Measurements from ENCODE around the gene SH3BP1. TPM values are rescaled to one million over a fixed set of nuclear protein-coding genes. Genes with fewer than 3 reads are reported as not detected.

Gene SH3BP1
- polyA plus RNA-seq, 3 donors: 20.0 to 214 (median 20.0) TPM

GRCh38 chr22:37660709-37661045 lies 21.2 kb downstream of the SH3BP1 start:
- no peak overlapping the region for H3K9ac ChIP-seq (ENCODE audit: insufficient read depth, low read length, poor library complexity, severe bottlenecking)
- H4K20me1 ChIP-seq (ENCODE audit: insufficient read depth, low read length): peaks cover 35% of the 10 kb centered on the region
- TF ChIP-seq CTCF (IDR thresholded peaks at IDR 0.05): no peak
- H3K27me3 ChIP-seq (ENCODE audit: control insufficient read depth in 2 of 2, insufficient read depth in 2 of 2, low read length in 2 of 2): no peaks in the 10 kb centered on the region
- peaks cover 2 to 10% of the 10 kb centered on the region in 2 donors for H3K36me3 Mint-ChIP-seq
- no peaks in the 10 kb centered on the region for H3K9me3 ChIP-seq (replicated peaks in 1 of 2; ENCODE audit: control insufficient read depth in 1 of 2, insufficient read depth in 1 of 2, low read length in 2 of 2)
- H3K4me2 ChIP-seq (replicated peaks; ENCODE audit: extremely low read depth, low read length, poor library complexity, severe bottlenecking): no peak overlapping the region
- H3K27me3 Mint-ChIP-seq (ENCODE audit: low read depth in 3 of 3): peaks cover 0 to 4% (median 0%) of the 10 kb centered on the region in 3 donors
- no peak overlapping the region for H3K27ac ChIP-seq (ENCODE audit: low read depth in 1 of 2, low read length in 2 of 2)
- intact Hi-C loops (cut with micrococcal nuclease): no loop called here
- no peak overlapping the region for H3K4me3 ChIP-seq (replicated peaks in 1 of 3; ENCODE audit: low read depth in 2 of 3, low read length in 3 of 3)
- H3K27ac Mint-ChIP-seq: peak overlapping the region in 1 of 7 donors; percentile 48
- peaks cover 44% of the 10 kb centered on the region for H3K4me1 Mint-ChIP-seq
- DNase-seq: no peak
- peaks cover 58% of the 10 kb centered on the region for H3K79me2 ChIP-seq (ENCODE audit: insufficient read depth, low read length)
- whole genome bisulfite sequencing (ENCODE audit: insufficient coverage): 94% methylated on average over 2 of the region's 2 CpGs
- H3K9me3 Mint-ChIP-seq: peaks cover 0 to 2% (median 0%) of the 10 kb centered on the region in 7 donors
- H3K4me3 Mint-ChIP-seq: peak overlapping the region in 1 of 2 donors; percentile 15
- peaks cover 0 to 10% of the 10 kb centered on the region in 2 donors for H3K36me3 ChIP-seq (replicated peaks in 1 of 2; ENCODE audit: control insufficient read depth in 1 of 2, insufficient read depth in 2 of 2, low read length in 2 of 2)
- no peak overlapping the region for H2AFZ ChIP-seq (ENCODE audit: insufficient read depth, low read depth, low read length, poor library complexity, severe bottlenecking)
- H3K4me1 ChIP-seq (ENCODE audit: control insufficient read depth in 1 of 2, insufficient read depth in 2 of 2, low read length in 2 of 2): peaks cover 42 to 51% of the 10 kb centered on the region in 2 donors

- intact Hi-C loops (cut with micrococcal nuclease): no loop called here
- WGBS (ENCODE audit: insufficient coverage): 71% methylated on average over 7 of the region's 12 CpGs
- Histone ChIP-seq H4K20me1 (ENCODE audit: insufficient read depth, low read length) (peaks cover 33% of the 10 kb centered on the region), H3K9me3 (replicated peaks in 1 of 2; ENCODE audit: control insufficient read depth in 1 of 2, insufficient read depth in 1 of 2, low read length in 2 of 2) (no peaks in the 10 kb centered on the region), H3K9ac (ENCODE audit: insufficient read depth, low read length, poor library complexity, severe bottlenecking) (no peak overlapping the region), H3K27me3 (ENCODE audit: control insufficient read depth in 2 of 2, insufficient read depth in 2 of 2, low read length in 2 of 2) (no peaks in the 10 kb centered on the region), H3K27ac (ENCODE audit: low read depth in 1 of 2, low read length in 2 of 2) (no peak overlapping the region), H3K4me2 (replicated peaks; ENCODE audit: extremely low read depth, low read length, poor library complexity, severe bottlenecking) (no peak overlapping the region), H3K4me1 (ENCODE audit: control insufficient read depth in 1 of 2, insufficient read depth in 2 of 2, low read length in 2 of 2) (peaks cover 42 to 51% of the 10 kb centered on the region in 2 donors), H3K79me2 (ENCODE audit: insufficient read depth, low read length) (peaks cover 58% of the 10 kb centered on the region), H2AFZ (ENCODE audit: insufficient read depth, low read depth, low read length, poor library complexity, severe bottlenecking) (no peak overlapping the region), H3K36me3 (replicated peaks in 1 of 2; ENCODE audit: control insufficient read depth in 1 of 2, insufficient read depth in 2 of 2, low read length in 2 of 2) (peaks cover 6 to 11% of the 10 kb centered on the region in 2 donors), H3K4me3 (replicated peaks in 1 of 3; ENCODE audit: low read depth in 2 of 3, low read length in 3 of 3) (no peak overlapping the region)
- TF ChIP-seq CTCF (IDR thresholded peaks at IDR 0.05): peak; percentile 9
- Mint-ChIP-seq H3K27ac (peak overlapping the region in 4 of 7 donors; percentile 30 to 82 (median 57)), H3K27me3 (ENCODE audit: low read depth in 3 of 3) (peaks cover 0 to 7% (median 0%) of the 10 kb centered on the region in 3 donors), H3K9me3 (peaks cover 0 to 2% (median 0%) of the 10 kb centered on the region in 7 donors), H3K4me3 (no peak overlapping the region), H3K4me1 (peaks cover 44% of the 10 kb centered on the region), H3K36me3 (peaks cover 4 to 13% of the 10 kb centered on the region in 2 donors)
- no peak for DNase-seq
Observed at GRCh38 chr22:37661160-37661924, 21.9 kb downstream of the SH3BP1 start.

Data from CD14-positive monocyte (primary cell).